Esophagus muscularis mucosa (tissue), 4 donors: ENCODE measurements around the gene PKP1. TPM values are rescaled to one million over a fixed set of nuclear protein-coding genes. Genes with fewer than 3 reads are reported as not detected.

ENCODE experiments used
- DNase-seq: peaks from one replicate; pipeline ENCODE4 v3.0.0-alpha.2; 2017; ENCODE audit errors: extremely low spot score
- H3K27ac ChIP-seq, 4 donors: fragments of 200-600 bp; sonication (generic); replicated peaks in 1 of 4; 1 replicate in 3 of 4; 2 replicates in 1 of 4; pipeline ENCODE4 v1.5.1; 2016 to 2019; ENCODE audit warnings: mild to moderate bottlenecking in 1 of 4
- H3K27me3 ChIP-seq, 4 donors: fragments of 200-600 bp; sonication (generic); one replicate each; pipeline versions ENCODE4 v1.5.1 to v1.6.0; 2016 to 2019
- H3K36me3 ChIP-seq, 4 donors: fragments of 200-600 bp; sonication (generic); one replicate each; pipeline ENCODE4 v1.5.1; 2016 to 2019
- H3K4me1 ChIP-seq, 4 donors: fragments of 200-600 bp; sonication (generic); one replicate each; pipeline ENCODE4 v1.5.1; 2016 to 2019
- H3K4me3 ChIP-seq, 4 donors: fragments of 200-600 bp; sonication (generic); 1 replicate in 2 of 4; 2 replicates in 2 of 4; pipeline ENCODE4 v1.5.1; 2016 to 2019; ENCODE audit warnings: mild to moderate bottlenecking in 4 of 4, moderate library complexity in 1 of 4
- H3K9me3 ChIP-seq, 4 donors: fragments of 200-600 bp; sonication (generic); 1 replicate in 3 of 4; 2 replicates in 1 of 4; pipeline ENCODE4 v1.5.1; 2016 to 2019
- EP300 ChIP-seq: sonication (generic); formaldehyde crosslinking; IDR thresholded peaks from one replicate; pipeline ENCODE4 v1.6.1; 2017; ENCODE audit warnings: antibody characterized with exemption
- POLR2A ChIP-seq: fragments of 450-650 bp; IDR thresholded peaks from one replicate; pipeline ENCODE4 v1.6.1; 2017; ENCODE audit warnings: antibody characterized with exemption, moderate library complexity, mild to moderate bottlenecking, low read depth
- POLR2AphosphoS5 ChIP-seq, 2 donors: sonication (generic); formaldehyde crosslinking; IDR thresholded peaks; one replicate each; pipeline ENCODE4 v1.6.1; 2017; ENCODE audit warnings: antibody characterized with exemption in 2 of 2
- WGBS: methylation state at CpG from one replicate; pipeline ENCODE4 v1.1.5; 2018; 5-methylcytosine and 5-hydroxymethylcytosine counted together
- intact Hi-C: fragments of 100-400 bp; cut with DNase I; formaldehyde crosslinking; loops from one replicate; pipeline ENCODE4 v1.15.1; 2023
- total RNA-seq, 4 donors: library from RNA; depleted of rRNA; stranded (reverse); fragments of >200 nt; gene quantifications; one replicate each; pipeline versions ENCODE4 v1.1.0 to v1.2.1, GENCODE V29; 2016
- TF ChIP-seq, protein P1 (sequence below), 3 experiments: fragments of 200-600 bp in 2 of 3; fragments of 450-650 bp in 1 of 3; sonication (generic) in 2 of 3; IDR thresholded peaks; one replicate each; pipeline ENCODE4 v1.5.1; 2017 to 2019; ENCODE audit warnings: antibody characterized with exemption in 3 of 3, mild to moderate bottlenecking in 2 of 3, moderate library complexity in 1 of 3

The PKP1 gene
- total RNA-seq, 4 donors from 2014 or later, result 0.50 to 1.9 (median 1.3) TPM

DNA sequence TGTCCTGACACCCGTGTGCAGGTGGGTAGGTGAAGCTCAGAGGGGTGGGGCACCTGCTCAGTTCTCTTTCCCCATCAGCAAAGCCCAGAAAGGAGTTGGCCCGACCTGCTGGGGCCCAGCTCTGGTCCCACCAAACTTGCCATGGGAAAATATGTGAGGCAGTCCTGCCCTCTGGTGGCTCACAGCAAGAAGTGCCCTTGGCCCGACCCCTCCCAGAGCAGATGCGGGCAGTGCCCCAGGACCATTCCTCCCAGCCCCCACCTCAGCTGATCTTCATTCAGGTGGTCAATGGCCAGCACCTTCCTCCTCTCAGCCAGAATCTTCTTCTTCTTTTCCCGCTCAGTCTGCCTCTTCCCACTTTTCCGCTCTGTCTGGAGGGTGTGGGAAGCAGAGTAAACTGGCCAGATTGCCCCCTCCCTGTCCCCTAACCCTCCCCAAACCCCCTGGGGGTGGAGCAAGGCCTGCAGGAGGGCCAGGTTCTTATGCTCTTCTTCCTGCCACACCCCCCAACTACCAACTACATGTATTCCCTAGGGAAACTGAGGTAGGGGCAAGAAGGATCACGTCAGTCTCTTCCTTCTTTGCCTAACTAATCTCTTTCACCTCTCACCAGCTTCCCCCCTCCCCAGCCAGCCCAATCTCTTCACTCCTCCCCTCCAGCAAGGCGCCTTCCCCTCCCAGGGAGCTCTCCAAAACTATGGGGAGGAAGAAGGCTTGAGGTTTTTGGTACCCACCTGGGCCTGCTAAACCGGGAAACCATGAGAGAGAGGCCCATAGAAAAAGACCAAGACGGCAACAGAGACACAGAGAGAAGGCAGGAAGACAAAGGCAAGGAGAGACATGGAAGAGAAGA, 78.6 kb downstream of the PKP1 start:
- H3K4me1 ChIP-seq, result peaks cover 0 to 11% (median 3%) of the 10 kb centered on the region in 4 donors
- H3K36me3 ChIP-seq, result peaks cover 0 to 80% (median 0%) of the 10 kb centered on the region in 4 donors
- 54% methylated on average over 9 of the region's 10 CpGs for WGBS
- intact Hi-C loops, result loop anchor here (1.0 kb wide), 1 partner anchor 108 kb away; no protein-coding TSS in a partner anchor
- DNase-seq, result no peak
- H3K4me3 ChIP-seq, result no peak overlapping the region
- no peak overlapping the region for H3K27ac ChIP-seq
- H3K27me3 ChIP-seq, result peaks cover 0 to 14% (median 0%) of the 10 kb centered on the region in 4 donors
- no peaks in the 10 kb centered on the region for H3K9me3 ChIP-seq
- TF ChIP-seq POLR2AphosphoS5 (IDR thresholded peaks at IDR 0.05), result no peak
- no peak for TF ChIP-seq EP300
- no peak for TF ChIP-seq POLR2A
- TF ChIP-seq, protein P1, sequence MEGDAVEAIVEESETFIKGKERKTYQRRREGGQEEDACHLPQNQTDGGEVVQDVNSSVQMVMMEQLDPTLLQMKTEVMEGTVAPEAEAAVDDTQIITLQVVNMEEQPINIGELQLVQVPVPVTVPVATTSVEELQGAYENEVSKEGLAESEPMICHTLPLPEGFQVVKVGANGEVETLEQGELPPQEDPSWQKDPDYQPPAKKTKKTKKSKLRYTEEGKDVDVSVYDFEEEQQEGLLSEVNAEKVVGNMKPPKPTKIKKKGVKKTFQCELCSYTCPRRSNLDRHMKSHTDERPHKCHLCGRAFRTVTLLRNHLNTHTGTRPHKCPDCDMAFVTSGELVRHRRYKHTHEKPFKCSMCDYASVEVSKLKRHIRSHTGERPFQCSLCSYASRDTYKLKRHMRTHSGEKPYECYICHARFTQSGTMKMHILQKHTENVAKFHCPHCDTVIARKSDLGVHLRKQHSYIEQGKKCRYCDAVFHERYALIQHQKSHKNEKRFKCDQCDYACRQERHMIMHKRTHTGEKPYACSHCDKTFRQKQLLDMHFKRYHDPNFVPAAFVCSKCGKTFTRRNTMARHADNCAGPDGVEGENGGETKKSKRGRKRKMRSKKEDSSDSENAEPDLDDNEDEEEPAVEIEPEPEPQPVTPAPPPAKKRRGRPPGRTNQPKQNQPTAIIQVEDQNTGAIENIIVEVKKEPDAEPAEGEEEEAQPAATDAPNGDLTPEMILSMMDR (IDR thresholded peaks at IDR 0.05), result peak; percentile 64 to 75 (median 69)

- no peaks in the 10 kb centered on the region for H3K9me3 ChIP-seq
- DNase-seq, result no peak
- TF ChIP-seq EP300, result no peak
- TF ChIP-seq, protein P1 (IDR thresholded peaks at IDR 0.05), result no peak
- TF ChIP-seq POLR2AphosphoS5 (IDR thresholded peaks at IDR 0.05), result no peak
- TF ChIP-seq POLR2A, result no peak
- H3K4me3 ChIP-seq, result no peak overlapping the region
- peaks cover 0 to 11% (median 3%) of the 10 kb centered on the region in 4 donors for H3K4me1 ChIP-seq
- no peak overlapping the region for H3K27ac ChIP-seq
- peaks cover 0 to 10% (median 0%) of the 10 kb centered on the region in 4 donors for H3K27me3 ChIP-seq
- peaks cover 0 to 90% (median 0%) of the 10 kb centered on the region in 4 donors for H3K36me3 ChIP-seq
- WGBS, result 92% methylated on average over 3 of the region's 3 CpGs
- intact Hi-C loops, result no loop called here
Observed at GRCh38 chr1:201362906-201363305, 79.6 kb downstream of the PKP1 start.

DNA sequence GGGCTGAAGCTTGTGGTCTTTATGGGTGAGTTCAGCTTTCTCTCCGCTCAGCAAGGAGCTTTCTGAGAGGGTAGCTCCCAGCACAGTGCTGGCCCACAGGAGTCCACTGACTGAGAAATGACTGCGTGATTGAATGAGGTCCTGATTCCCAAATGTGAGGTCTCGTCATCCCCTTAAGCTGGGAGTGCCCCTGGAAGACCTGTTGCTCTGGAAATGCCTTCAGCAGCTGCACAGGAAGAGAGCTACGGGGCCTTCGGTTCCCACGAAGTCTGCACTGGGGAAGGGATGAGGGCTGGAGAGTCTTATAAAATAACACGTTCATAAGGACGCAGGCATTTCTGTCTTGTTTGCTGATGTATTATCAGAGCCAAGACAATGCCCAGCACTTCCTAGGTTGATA, 80.2 kb downstream of the PKP1 start:
- DNase-seq, result no peak
- Histone ChIP-seq H3K9me3 (no peaks in the 10 kb centered on the region), H3K4me3 (no peak overlapping the region), H3K4me1 (peaks cover 0 to 9% (median 3%) of the 10 kb centered on the region in 4 donors), H3K27me3 (peaks cover 0 to 10% (median 0%) of the 10 kb centered on the region in 4 donors), H3K27ac (no peak overlapping the region), H3K36me3 (peaks cover 0 to 95% (median 0%) of the 10 kb centered on the region in 4 donors)
- intact Hi-C loops, result no loop called here
- TF ChIP-seq POLR2A (no peak), EP300 (no peak), POLR2AphosphoS5 (IDR thresholded peaks at IDR 0.05) (no peak)
- TF ChIP-seq, protein P1 (IDR thresholded peaks at IDR 0.05), result no peak
- WGBS, result 68% methylated on average over 8 of the region's 8 CpGs

DNA sequence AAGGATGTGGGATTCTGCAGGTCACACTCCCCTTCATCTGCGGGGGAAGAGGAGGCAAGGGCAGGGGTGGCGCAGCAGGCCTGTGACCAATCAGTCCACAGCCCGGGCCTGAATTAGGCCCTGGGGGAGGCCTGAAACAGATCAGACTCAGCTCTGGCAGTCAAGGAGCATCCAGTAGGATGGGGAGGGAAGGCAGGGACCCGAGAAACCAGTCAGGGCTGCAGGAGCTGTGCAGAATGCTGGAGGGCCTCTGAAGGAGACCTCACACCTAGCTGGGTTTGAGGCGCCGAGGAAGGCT, 81.5 kb downstream of the PKP1 start:
- H3K4me3 ChIP-seq, result no peak overlapping the region
- peaks cover 0 to 20% (median 0%) of the 10 kb centered on the region in 4 donors for H3K27me3 ChIP-seq
- no peak for DNase-seq
- peaks cover 0 to 12% (median 0%) of the 10 kb centered on the region in 4 donors for H3K4me1 ChIP-seq
- H3K27ac ChIP-seq, result no peak overlapping the region
- peaks cover 0 to 98% (median 0%) of the 10 kb centered on the region in 4 donors for H3K36me3 ChIP-seq
- WGBS, result 87% methylated on average over 6 of the region's 6 CpGs
- TF ChIP-seq, protein P1 (IDR thresholded peaks at IDR 0.05), result no peak
- TF ChIP-seq EP300 (no peak), POLR2AphosphoS5 (IDR thresholded peaks at IDR 0.05) (no peak), POLR2A (no peak)
- intact Hi-C loops, result no loop called here
- H3K9me3 ChIP-seq, result no peaks in the 10 kb centered on the region
